Parathyroid adenoma (tissue), 2 donors: ENCODE measurements around the gene NFIB.

Experiments
- H2AFZ ChIP-seq: fragments of 300-600 bp; sonication (generic); one replicate; pipeline ENCODE4 v1.7.0; 2017; ENCODE audit warnings: antibody characterized with exemption, mild to moderate bottlenecking
- H3K27ac ChIP-seq: fragments of 300-600 bp; sonication (generic); one replicate; pipeline ENCODE4 v1.7.0; 2017
- H3K27me3 ChIP-seq: fragments of 300-600 bp; sonication (generic); one replicate; pipeline ENCODE4 v1.7.0; 2017; ENCODE audit warnings: low read length; ENCODE audit not compliant: control insufficient read depth, insufficient read depth
- H3K36me3 ChIP-seq: fragments of 300-600 bp; sonication (generic); one replicate; pipeline ENCODE4 v1.7.0; 2017; ENCODE audit warnings: low read length; ENCODE audit not compliant: control insufficient read depth, insufficient read depth
- H3K4me1 ChIP-seq: fragments of 300-600 bp; sonication (generic); one replicate; pipeline ENCODE4 v1.7.0; 2017; ENCODE audit warnings: control low read depth
- H3K4me2 ChIP-seq: fragments of 300-600 bp; sonication (generic); one replicate; pipeline ENCODE4 v1.7.0; 2017; ENCODE audit warnings: low read length
- H3K4me3 ChIP-seq: fragments of 300-600 bp; sonication (generic); one replicate; pipeline ENCODE4 v1.7.0; 2017; ENCODE audit warnings: low read depth, low read length
- H3K79me2 ChIP-seq: fragments of 300-600 bp; sonication (generic); one replicate; pipeline ENCODE4 v1.7.0; 2017; ENCODE audit warnings: control low read depth
- H3K9ac ChIP-seq: fragments of 300-600 bp; sonication (generic); one replicate; pipeline ENCODE4 v1.7.0; 2017; ENCODE audit warnings: mild to moderate bottlenecking
- H3K9me3 ChIP-seq: fragments of 300-600 bp; sonication (generic); one replicate; pipeline ENCODE4 v1.7.0; 2017; ENCODE audit warnings: low read length; ENCODE audit not compliant: control insufficient read depth
- CTCF ChIP-seq: fragments of 300-600 bp; sonication (generic); IDR thresholded peaks from one replicate; pipeline ENCODE4 v1.7.0; 2017; ENCODE audit warnings: antibody characterized with exemption, mild to moderate bottlenecking
- donor health status: primary hyperparathyroidism.

NFIB gene

GRCh38 chr9:14218253-14218652 lies 95.7 kb downstream of the NFIB start:
- H3K4me2 ChIP-seq, result no peak overlapping the region
- H3K27me3 ChIP-seq, result no peaks in the 10 kb centered on the region
- no peaks in the 10 kb centered on the region for H3K79me2 ChIP-seq
- H3K9me3 ChIP-seq, result no peaks in the 10 kb centered on the region
- H3K4me1 ChIP-seq, result no peaks in the 10 kb centered on the region
- H3K27ac ChIP-seq, result no peak overlapping the region
- TF ChIP-seq CTCF, result no peak
- no peak overlapping the region for H2AFZ ChIP-seq
- H3K4me3 ChIP-seq, result no peak overlapping the region
- H3K36me3 ChIP-seq, result no peaks in the 10 kb centered on the region
- no peak overlapping the region for H3K9ac ChIP-seq

GRCh38 chr9:14216612-14217194 lies 97.2 kb downstream of the NFIB start:
- H3K4me2 ChIP-seq, result no peak overlapping the region
- TF ChIP-seq CTCF, result no peak
- no peaks in the 10 kb centered on the region for H3K4me1 ChIP-seq

GRCh38 chr9:14215614-14216013 lies 98.3 kb downstream of the NFIB start:
- H3K27me3 ChIP-seq, result no peaks in the 10 kb centered on the region
- no peak overlapping the region for H2AFZ ChIP-seq
- no peaks in the 10 kb centered on the region for H3K36me3 ChIP-seq
- no peak overlapping the region for H3K9ac ChIP-seq
- H3K79me2 ChIP-seq, result no peaks in the 10 kb centered on the region
- H3K4me3 ChIP-seq, result no peak overlapping the region
- no peak overlapping the region for H3K4me2 ChIP-seq
- no peak overlapping the region for H3K27ac ChIP-seq
- no peak for TF ChIP-seq CTCF
- no peaks in the 10 kb centered on the region for H3K9me3 ChIP-seq
- no peaks in the 10 kb centered on the region for H3K4me1 ChIP-seq

More at GRCh38 chr9:14216612-14217194, 97.2 kb downstream of the NFIB start:
- no peaks in the 10 kb centered on the region for H3K79me2 ChIP-seq
- H3K36me3 ChIP-seq, result no peaks in the 10 kb centered on the region
- H3K9me3 ChIP-seq, result no peaks in the 10 kb centered on the region
- no peaks in the 10 kb centered on the region for H3K27me3 ChIP-seq
- no peak overlapping the region for H3K27ac ChIP-seq
- H2AFZ ChIP-seq, result no peak overlapping the region
- H3K9ac ChIP-seq, result no peak overlapping the region
- no peak overlapping the region for H3K4me3 ChIP-seq

- Histone ChIP-seq H3K36me3 (no peaks in the 10 kb centered on the region), H3K9me3 (no peaks in the 10 kb centered on the region), H3K4me1 (no peaks in the 10 kb centered on the region), H3K79me2 (no peaks in the 10 kb centered on the region), H2AFZ (no peak overlapping the region), H3K27me3 (no peaks in the 10 kb centered on the region), H3K4me2 (no peak overlapping the region), H3K4me3 (no peak overlapping the region), H3K27ac (no peak overlapping the region), H3K9ac (no peak overlapping the region)
- TF ChIP-seq CTCF, result no peak
These were observed 99.2 kb downstream of the NFIB start for GRCh38 chr9:14214693-14215092.

- Histone ChIP-seq H3K4me2 (no peak overlapping the region), H3K79me2 (no peaks in the 10 kb centered on the region), H3K4me3 (no peak overlapping the region), H3K27ac (no peak overlapping the region), H3K27me3 (no peaks in the 10 kb centered on the region), H3K9me3 (no peaks in the 10 kb centered on the region), H2AFZ (no peak overlapping the region), H3K4me1 (no peaks in the 10 kb centered on the region), H3K36me3 (no peaks in the 10 kb centered on the region), H3K9ac (no peak overlapping the region)
- no peak for TF ChIP-seq CTCF
These were observed 99.8 kb downstream of the NFIB start for GRCh38 chr9:14214065-14214684.
